GM21529 (cell line): ENCODE data around the gene SLC6A7.
A peak's percentile ranks its signal among the peaks of the same experiment; 100 is the strongest.

ENCODE experiments used
- ATAC-seq: cut with Tn5 transposase; IDR thresholded peaks from one replicate; pipeline ENCODE4 v1.9.1; 2021; ENCODE audit not compliant: unreplicated experiment

SLC6A7 gene

DNA sequence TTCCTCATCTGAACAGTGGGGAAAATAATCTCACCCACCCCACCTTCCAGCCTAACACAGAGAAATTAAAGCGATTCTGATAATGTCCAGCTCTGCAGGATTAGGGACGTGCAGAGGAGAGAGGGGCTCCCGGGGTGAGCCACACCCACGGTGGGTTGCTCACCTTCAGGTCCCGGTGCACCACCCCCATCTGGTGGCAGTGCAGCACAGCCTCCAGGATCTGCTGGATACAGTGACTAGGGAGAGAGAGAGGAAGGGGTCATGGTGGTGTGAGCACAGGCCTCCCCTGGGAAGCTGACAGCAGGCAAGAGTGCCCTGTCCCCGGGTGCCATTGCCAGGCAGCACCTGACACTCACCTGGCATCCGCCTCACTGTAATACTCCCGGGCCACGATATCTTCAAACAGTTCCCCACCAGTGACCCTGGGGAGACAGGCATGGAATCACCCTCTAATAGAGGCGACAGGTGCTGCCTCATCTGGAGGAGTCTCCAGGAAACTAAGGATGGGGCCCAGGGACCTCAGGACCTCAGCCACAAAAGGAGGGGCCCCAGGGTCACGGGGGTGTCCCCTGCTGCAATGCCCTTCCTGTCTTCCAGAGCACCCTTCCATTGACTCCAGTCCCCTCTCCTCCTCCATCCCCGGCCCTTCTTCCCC is 66.7 kb downstream of the SLC6A7 start:
- no peak for ATAC-seq

GRCh38 chr5:150257424-150257823 is 67.6 kb downstream of the SLC6A7 start:
- ATAC-seq = no peak

DNA sequence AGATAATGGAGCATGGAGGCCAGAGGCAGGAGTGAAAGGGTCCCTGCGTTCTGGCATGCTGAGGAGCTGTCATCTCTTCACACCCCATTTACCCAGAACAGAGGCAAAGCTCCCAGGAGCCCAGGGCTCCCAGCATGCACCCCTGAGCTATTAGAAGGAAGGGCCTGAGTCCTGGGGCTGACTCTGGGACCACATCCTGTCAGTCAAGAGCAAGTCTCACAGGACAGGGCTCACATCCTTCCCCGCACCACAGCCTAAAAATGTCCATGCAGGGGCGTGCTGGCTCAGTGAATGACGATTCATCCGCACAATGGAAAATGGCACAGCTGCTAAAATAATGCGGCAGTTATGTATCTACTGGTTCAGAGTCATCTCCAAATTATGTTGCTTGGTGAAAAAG is 68.3 kb downstream of the SLC6A7 start:
- peak; percentile 61 for ATAC-seq
